Aorta (tissue), 5 donors: Measurements from ENCODE around the gene KSR2. TPM values are rescaled to one million over a fixed set of nuclear protein-coding genes. Genes with fewer than 3 reads are reported as not detected.

ENCODE experiments used
- ATAC-seq: fragments of 200-7000 bp; cut with Tn5 transposase; one replicate; pipeline ENCODE4 v1.9.1; 2022; ENCODE audit warnings: moderate library complexity; ENCODE audit not compliant: low FRiP score
- DNase-seq, 2 donors: peaks; one replicate each; pipeline ENCODE4 v3.0.0-alpha.2; 2020
- H3K27ac ChIP-seq, 2 donors: one replicate each; pipeline ENCODE4 v1.5.1; 2013; ENCODE audit warnings: low read length in 2 of 2, mild to moderate bottlenecking in 2 of 2, moderate library complexity in 2 of 2, control low read depth in 1 of 2, inconsistent platforms in 1 of 2, low read depth in 1 of 2
- H3K27me3 ChIP-seq, 2 donors: one replicate each; pipeline ENCODE4 v1.6.1; 2013; ENCODE audit warnings: control low read depth in 1 of 2, low read length in 1 of 2, mild to moderate bottlenecking in 1 of 2, moderate library complexity in 1 of 2; ENCODE audit not compliant: insufficient read depth in 2 of 2, control insufficient read depth in 1 of 2
- H3K36me3 ChIP-seq, 2 donors: one replicate each; pipeline ENCODE4 v1.6.1; 2013; ENCODE audit warnings: control low read depth in 1 of 2, low read length in 1 of 2, mild to moderate bottlenecking in 1 of 2; ENCODE audit not compliant: insufficient read depth in 2 of 2, control insufficient read depth in 1 of 2
- H3K4me1 ChIP-seq, 2 donors: one replicate each; pipeline ENCODE4 v1.6.1; 2013; ENCODE audit warnings: low read length in 2 of 2, control low read depth in 1 of 2, mild to moderate bottlenecking in 1 of 2, moderate library complexity in 1 of 2; ENCODE audit not compliant: insufficient read depth in 2 of 2, control insufficient read depth in 1 of 2
- H3K4me3 ChIP-seq, 2 donors: one replicate each; pipeline ENCODE4 v1.5.1; 2013; ENCODE audit warnings: low read length in 2 of 2, control low read depth in 1 of 2, mild to moderate bottlenecking in 1 of 2
- H3K9me3 ChIP-seq: one replicate; pipeline ENCODE4 v1.6.1; 2013; ENCODE audit warnings: mild to moderate bottlenecking, low read length; ENCODE audit not compliant: control insufficient read depth
- WGBS, 2 donors: extraction: QIAGEN DNeasy Blood & Tissue Kit; methylation state at CpG; one replicate each; pipeline ENCODE4 v1.1.7; 2013; 5-methylcytosine and 5-hydroxymethylcytosine counted together
- intact Hi-C, 2 donors: fragments of 100-400 bp; cut with DNase I; formaldehyde crosslinking; loops; one replicate each; pipeline versions ENCODE4 v1.14.2 to v1.15.0; 2022
- polyA plus RNA-seq, 2 donors: library from polyadenylated mRNA; stranded (reverse); fragments of 200-250 nt; gene quantifications; one replicate each; pipeline ENCODE4 v1.2.3, GENCODE V29; 2013
- total RNA-seq, 2 donors: library from RNA; stranded (reverse); fragmentation: NEBNext Ultra II Directional; extraction: Animal tissue kit (Norgen Biotek cat#: 25700); gene quantifications; one replicate each; pipeline ENCODE4 v1.2.1, GENCODE V29; 2021
- donor health status: healthy with polysubstance abuse.
- donor health status: Bipolar disorder and iron deficiency.
- donor health status: DM: no; HTN: no; CAD: no.
- donor health status: DM: no; HTN: no; CAD: no.
- donor health status: DM: yes; HTN: yes; CAD: no.

Gene KSR2
- total and polyA plus RNA-seq, 4 donors, result not detected

DNA sequence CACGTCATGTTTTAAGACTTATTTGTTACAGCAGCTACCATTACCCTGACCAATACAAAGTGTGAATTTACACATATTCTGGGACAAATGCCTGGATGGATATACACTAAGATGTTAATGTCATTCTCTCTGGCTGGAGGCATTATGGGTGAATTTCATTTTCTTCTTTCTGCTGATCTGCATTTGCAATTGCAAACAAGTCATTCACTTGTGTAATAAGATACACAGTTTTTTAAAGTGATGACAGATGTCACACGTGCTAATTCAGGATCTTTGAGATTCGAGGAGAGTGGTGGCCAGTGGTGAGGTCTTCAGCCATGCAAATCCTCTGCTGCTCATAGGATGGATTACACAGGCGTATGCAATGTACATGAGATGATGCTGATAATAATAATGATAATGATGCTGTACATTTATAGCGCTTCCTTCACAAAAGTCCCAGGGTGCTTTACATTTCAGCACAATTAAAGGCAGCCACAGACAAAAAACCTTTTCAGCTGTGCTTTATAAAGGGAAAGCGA is 451.5 kb downstream of the KSR2 start:
- no peaks in the 10 kb centered on the region for H3K9me3 ChIP-seq
- no peak for DNase-seq
- H3K27ac ChIP-seq, result no peak overlapping the region
- H3K4me3 ChIP-seq, result no peak overlapping the region
- intact Hi-C loops, result no loop called here
- H3K27me3 ChIP-seq, result no peaks in the 10 kb centered on the region
- no peaks in the 10 kb centered on the region for H3K36me3 ChIP-seq
- no peak for ATAC-seq
- peaks cover 0 to 3% of the 10 kb centered on the region in 2 donors for H3K4me1 ChIP-seq
- WGBS, 2 donors, result 73 to 78% methylated on average over 6 of the region's 6 CpGs

DNA sequence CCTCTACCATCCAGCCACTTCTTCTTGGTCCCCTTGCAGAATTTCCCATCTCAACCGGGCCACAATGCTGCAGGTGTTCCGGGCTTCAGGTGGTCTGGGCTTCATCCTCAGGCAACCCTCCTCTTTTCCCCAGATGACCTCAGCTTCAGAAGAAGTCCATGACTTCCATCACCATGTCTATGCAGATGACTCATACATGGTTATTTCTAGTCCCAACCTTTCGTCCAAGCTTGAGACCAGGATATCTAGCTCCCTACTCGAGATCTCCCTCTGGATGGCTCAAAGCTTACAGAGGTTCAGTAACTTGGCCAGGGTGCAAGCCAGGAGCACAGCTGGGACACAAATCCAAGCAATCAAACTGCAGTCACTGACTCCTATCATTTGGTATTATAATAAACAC is 452.8 kb downstream of the KSR2 start:
- WGBS, 2 donors, result 55 to 64% methylated on average over 4 of the region's 4 CpGs
- Histone ChIP-seq H3K27me3 (no peaks in the 10 kb centered on the region), H3K4me3 (no peak overlapping the region), H3K9me3 (no peaks in the 10 kb centered on the region), H3K4me1 (peaks cover 0 to 3% of the 10 kb centered on the region in 2 donors), H3K36me3 (no peaks in the 10 kb centered on the region), H3K27ac (no peak overlapping the region)
- DNase-seq, result no peak
- intact Hi-C loops, result no loop called here
- ATAC-seq, result no peak

DNA sequence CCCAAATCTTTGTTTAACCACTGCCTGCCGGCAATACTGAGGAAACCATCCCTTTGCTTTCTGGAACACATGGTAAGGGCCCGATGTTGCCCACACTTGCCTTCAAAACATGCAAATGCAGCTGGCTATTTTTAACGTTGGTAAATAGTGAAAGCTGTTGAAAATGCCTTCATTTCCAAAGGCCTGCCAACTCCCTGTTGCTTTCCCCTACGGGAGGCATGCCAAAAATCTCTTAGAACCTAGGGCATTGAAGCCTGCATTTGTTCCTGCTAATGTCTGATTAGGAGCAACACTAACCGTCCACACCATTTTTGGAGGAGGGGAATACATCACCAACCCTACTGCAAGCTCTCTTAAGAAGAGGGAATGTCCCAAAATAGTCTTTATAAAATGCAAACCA is 454.8 kb downstream of the KSR2 start:
- no peak overlapping the region for H3K4me3 ChIP-seq
- intact Hi-C loops, result no loop called here
- DNase-seq (no peak), ATAC-seq (no peak)
- H3K9me3 ChIP-seq, result no peaks in the 10 kb centered on the region
- H3K36me3 ChIP-seq, result no peaks in the 10 kb centered on the region
- H3K27me3 ChIP-seq, result no peaks in the 10 kb centered on the region
- no peak overlapping the region for H3K27ac ChIP-seq
- WGBS, 2 donors, result 4% methylated on average over 5 of the region's 5 CpGs
- H3K4me1 ChIP-seq, result peaks cover 0 to 3% of the 10 kb centered on the region in 2 donors

DNA sequence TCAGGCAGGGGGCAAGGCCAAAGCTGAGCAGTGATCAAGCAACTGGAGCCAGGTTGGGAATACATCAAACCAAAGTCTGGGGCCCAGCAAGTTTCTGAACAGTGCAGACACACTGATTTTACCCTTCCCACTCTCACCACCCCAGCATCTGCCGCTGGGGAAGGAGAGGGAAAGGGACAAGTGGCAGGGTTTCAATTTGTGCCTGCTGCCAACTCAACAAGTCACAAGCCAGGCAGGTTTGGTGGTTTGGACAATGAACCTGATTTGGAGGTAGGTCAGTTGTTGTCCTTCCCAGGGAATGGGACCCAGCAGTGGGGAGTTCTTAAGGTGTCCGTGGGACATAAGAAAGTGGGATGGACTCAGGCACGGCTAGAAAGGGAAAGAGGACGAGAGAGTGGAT is 455.4 kb downstream of the KSR2 start:
- no peak for ATAC-seq
- 57 to 68% methylated on average over 4 of the region's 4 CpGs for WGBS, 2 donors
- Histone ChIP-seq H3K27me3 (no peaks in the 10 kb centered on the region), H3K4me3 (no peak overlapping the region), H3K27ac (no peak overlapping the region), H3K36me3 (no peaks in the 10 kb centered on the region), H3K4me1 (peaks cover 0 to 3% of the 10 kb centered on the region in 2 donors), H3K9me3 (no peaks in the 10 kb centered on the region)
- no peak for DNase-seq
- intact Hi-C loops, result no loop called here

DNA sequence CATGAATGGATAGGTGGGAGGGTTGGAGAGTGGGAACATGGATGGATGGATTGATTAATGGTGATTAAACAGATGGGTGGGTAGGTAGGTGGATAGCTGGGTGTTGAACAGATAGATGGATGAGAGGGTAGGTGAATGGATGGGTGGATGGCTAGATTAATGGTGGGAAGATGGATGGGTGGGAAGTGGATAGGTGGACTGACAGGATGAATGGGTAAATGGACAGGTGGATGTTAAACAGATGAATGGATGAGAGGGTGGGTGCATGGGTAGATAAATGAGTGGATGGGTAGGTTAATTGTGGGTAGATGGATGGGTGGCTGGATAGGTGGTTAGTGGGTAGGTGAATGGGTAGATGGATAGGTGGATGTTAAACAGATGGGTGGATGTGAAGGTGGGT is 460.3 kb downstream of the KSR2 start:
- intact Hi-C loops, result no loop called here
- H3K4me1 ChIP-seq, result no peaks in the 10 kb centered on the region
- peaks cover 1% of the 10 kb centered on the region for H3K9me3 ChIP-seq
- no peak overlapping the region for H3K4me3 ChIP-seq
- no peaks in the 10 kb centered on the region for H3K27me3 ChIP-seq
- DNase-seq (no peak), ATAC-seq (no peak)
- H3K27ac ChIP-seq, result no peak overlapping the region
- no peaks in the 10 kb centered on the region for H3K36me3 ChIP-seq

DNA sequence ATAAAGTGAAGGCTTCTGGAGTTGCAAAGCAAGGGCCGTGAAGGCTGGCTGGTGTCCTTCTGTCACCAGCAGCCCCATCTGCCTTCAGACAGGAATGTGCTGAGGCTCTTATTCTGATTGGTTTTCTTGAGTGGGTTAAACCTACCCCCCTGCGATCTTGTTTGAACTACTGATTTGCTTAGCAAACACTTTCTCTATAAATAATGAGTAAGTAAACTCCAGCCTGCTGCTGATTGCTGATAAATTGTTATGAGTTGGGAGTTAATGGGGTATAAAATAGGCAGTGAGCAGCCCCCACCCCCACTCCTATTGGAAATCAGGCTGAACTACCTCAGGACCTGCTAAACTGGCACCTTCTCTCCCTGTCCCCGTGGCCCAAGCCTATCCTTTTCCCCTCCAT is 461.2 kb downstream of the KSR2 start:
- WGBS, 2 donors, result 23 to 51% methylated on average over 3 of the region's 3 CpGs
- Histone ChIP-seq H3K9me3 (peaks cover 1% of the 10 kb centered on the region), H3K36me3 (no peaks in the 10 kb centered on the region), H3K27me3 (no peaks in the 10 kb centered on the region), H3K4me3 (no peak overlapping the region), H3K4me1 (peaks cover 0 to 2% of the 10 kb centered on the region in 2 donors), H3K27ac (no peak overlapping the region)
- ATAC-seq (no peak), DNase-seq (no peak)
- intact Hi-C loops, result no loop called here

DNA sequence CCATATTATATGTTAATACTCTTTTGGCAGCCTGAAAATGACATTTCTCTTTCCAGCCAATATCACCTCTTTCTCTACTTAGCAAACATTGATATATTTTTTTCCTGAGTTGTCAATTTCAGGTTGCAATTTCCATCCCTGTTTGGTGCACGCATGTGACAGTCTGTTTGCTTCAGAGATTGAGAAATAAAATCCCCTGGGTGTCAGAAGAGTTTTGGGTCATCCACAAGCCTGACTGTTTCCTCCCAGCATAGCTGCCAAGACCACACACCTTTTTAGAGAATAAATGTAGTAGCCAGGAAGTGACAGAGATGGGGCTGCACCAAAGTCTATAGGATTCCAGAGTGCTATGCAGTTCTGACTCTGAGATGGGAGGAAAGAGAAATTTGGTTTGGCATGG is 462.5 kb downstream of the KSR2 start:
- intact Hi-C loops, result no loop called here
- Histone ChIP-seq H3K9me3 (peaks cover 1% of the 10 kb centered on the region), H3K27me3 (no peaks in the 10 kb centered on the region), H3K27ac (no peak overlapping the region), H3K4me3 (no peak overlapping the region), H3K36me3 (no peaks in the 10 kb centered on the region), H3K4me1 (peaks cover 0 to 2% of the 10 kb centered on the region in 2 donors)
- DNase-seq (no peak), ATAC-seq (no peak)
- 81 to 84% methylated on average over 1 of the region's 1 CpG for WGBS, 2 donors

DNA sequence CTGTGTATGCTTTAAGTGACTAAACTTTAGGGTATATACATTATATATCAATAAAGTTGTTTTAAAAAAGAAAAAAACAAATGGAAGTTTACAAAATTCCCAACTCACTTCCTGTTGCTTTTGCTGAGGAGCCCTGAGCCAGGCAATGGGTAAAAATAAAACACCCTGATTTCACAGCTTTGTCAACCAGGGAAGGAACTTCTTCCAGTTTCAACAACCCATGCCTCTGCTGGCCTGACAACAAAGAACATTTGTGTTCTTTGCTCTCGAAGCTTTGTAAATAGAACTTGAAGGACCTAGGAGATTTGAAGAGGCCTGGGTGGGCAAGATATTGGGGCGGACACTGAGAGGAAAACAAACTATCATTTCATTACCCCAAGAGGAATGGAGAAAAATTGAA is 466.2 kb downstream of the KSR2 start:
- no peaks in the 10 kb centered on the region for H3K27me3 ChIP-seq
- H3K4me3 ChIP-seq, result no peak overlapping the region
- ATAC-seq, result no peak
- 23 to 34% methylated on average over 2 of the region's 2 CpGs for whole genome bisulfite sequencing, 2 donors
- no peak overlapping the region for H3K27ac ChIP-seq
- DNase-seq, result no peak
- peaks cover 1% of the 10 kb centered on the region for H3K9me3 ChIP-seq
- H3K4me1 ChIP-seq, result peaks cover 0 to 2% of the 10 kb centered on the region in 2 donors
- intact Hi-C loops, result no loop called here
- H3K36me3 ChIP-seq, result no peaks in the 10 kb centered on the region

DNA sequence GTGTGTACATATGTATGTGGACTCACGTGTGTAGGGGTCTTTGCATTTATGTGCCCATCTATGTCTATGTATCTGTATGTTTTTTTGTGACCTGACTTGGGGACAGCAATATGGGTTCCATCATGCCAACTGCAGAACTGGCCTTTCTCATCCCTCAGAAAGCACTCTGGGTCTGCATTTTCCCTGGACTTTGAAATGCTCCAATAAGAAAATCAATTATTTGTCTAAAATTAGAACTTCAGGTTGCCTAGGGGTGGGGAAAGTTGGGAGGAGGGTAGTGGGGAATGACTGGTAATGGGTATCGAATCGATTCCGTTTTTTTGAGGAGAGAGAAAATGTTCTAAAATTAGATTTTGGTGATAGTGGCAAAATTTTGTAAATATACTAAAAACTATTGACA is 466.6 kb downstream of the KSR2 start:
- no peak overlapping the region for H3K4me3 ChIP-seq
- intact Hi-C loops, result no loop called here
- ATAC-seq, result no peak
- DNase-seq, result no peak
- no peaks in the 10 kb centered on the region for H3K36me3 ChIP-seq
- H3K27ac ChIP-seq, result no peak overlapping the region
- 65 to 76% methylated on average over 4 of the region's 4 CpGs for WGBS, 2 donors
- no peaks in the 10 kb centered on the region for H3K27me3 ChIP-seq
- H3K9me3 ChIP-seq, result peaks cover 1% of the 10 kb centered on the region
- H3K4me1 ChIP-seq, result peaks cover 0 to 2% of the 10 kb centered on the region in 2 donors
